HepG2 (cell line): ENCODE measurements around the gene AP1S3. TPM values are rescaled to one million over a fixed set of nuclear protein-coding genes. Genes with fewer than 3 reads are reported as not detected.

Experiments used
- AKAP8 ChIP-seq: sonication (generic); formaldehyde crosslinking; IDR thresholded peaks from 2 replicates; pipeline ENCODE4 v1.5.1; 2020; ENCODE audit warnings: mild to moderate bottlenecking, missing genetic modification reagents
- FLYWCH1 ChIP-seq: sonication (generic); formaldehyde crosslinking; IDR thresholded peaks from 2 replicates; pipeline ENCODE4 v1.8.1; 2023; ENCODE audit warnings: mild to moderate bottlenecking, missing genetic modification reagents
- FOXK1 ChIP-seq: sonication (generic); formaldehyde crosslinking; IDR thresholded peaks from 2 replicates; pipeline ENCODE4 v1.4.0; 2020; ENCODE audit warnings: low read depth, missing genetic modification reagents, borderline replicate concordance
- IKZF5 ChIP-seq: IDR thresholded peaks from 2 replicates; pipeline ENCODE4 v1.6.1; 2018; ENCODE audit warnings: missing genetic modification reagents, mild to moderate bottlenecking, missing compliant biosample characterization
- MAFF ChIP-seq: IDR thresholded peaks from 2 replicates; pipeline ENCODE4 v1.6.1; 2011; ENCODE audit warnings: low read depth, low read length, improper control_type of control experiment
- RXRB ChIP-seq: IDR thresholded peaks from 2 replicates; pipeline ENCODE4 v1.6.1; 2016; ENCODE audit warnings: borderline replicate concordance, missing genetic modification reagents, missing compliant biosample characterization
- SALL1 ChIP-seq: sonication (generic); formaldehyde crosslinking; IDR thresholded peaks from 2 replicates; pipeline ENCODE4 v1.8.0; 2022; ENCODE audit warnings: mild to moderate bottlenecking, missing genetic modification reagents
- SMAD1 ChIP-seq: sonication (generic); formaldehyde crosslinking; IDR thresholded peaks from 2 replicates; pipeline ENCODE4 v1.4.0; 2020; ENCODE audit warnings: missing genetic modification reagents, low read depth, mild to moderate bottlenecking, borderline replicate concordance
- TBX2 ChIP-seq: sonication (generic); formaldehyde crosslinking; IDR thresholded peaks from 2 replicates; pipeline ENCODE4 v1.5.0; 2020; ENCODE audit warnings: missing genetic modification reagents, mild to moderate bottlenecking, borderline replicate concordance
- THYN1 ChIP-seq: sonication (generic); formaldehyde crosslinking; IDR thresholded peaks from 2 replicates; pipeline ENCODE4 v1.8.1; 2023; ENCODE audit warnings: low read depth, mild to moderate bottlenecking, moderate library complexity, missing genetic modification reagents, borderline replicate concordance
- ZKSCAN8 ChIP-seq: IDR thresholded peaks from 2 replicates; pipeline ENCODE4 v1.6.1; 2016; ENCODE audit warnings: borderline replicate concordance, missing genetic modification reagents, missing compliant biosample characterization
- ZNF143 ChIP-seq: sonication (generic); formaldehyde crosslinking; IDR thresholded peaks from 2 replicates; pipeline ENCODE4 v1.4.0; 2020; ENCODE audit warnings: missing genetic modification reagents
- ZNF260 ChIP-seq: sonication (generic); formaldehyde crosslinking; IDR thresholded peaks from 2 replicates; pipeline ENCODE4 v1.4.0; 2020; ENCODE audit warnings: missing genetic modification reagents, low read depth, mild to moderate bottlenecking, borderline replicate concordance
- ZNF333 ChIP-seq: sonication (generic); formaldehyde crosslinking; IDR thresholded peaks from 2 replicates; pipeline ENCODE4 v1.4.0; 2020; ENCODE audit warnings: mild to moderate bottlenecking, missing genetic modification reagents, borderline replicate concordance
- ZNF644 ChIP-seq: IDR thresholded peaks from 2 replicates; pipeline ENCODE4 v1.6.1; 2016; ENCODE audit warnings: low read depth
- ZZZ3 ChIP-seq: sonication (generic); formaldehyde crosslinking; IDR thresholded peaks from 2 replicates; pipeline ENCODE4 v1.4.0; 2020; ENCODE audit warnings: missing genetic modification reagents, mild to moderate bottlenecking, borderline replicate concordance
- polyA plus RNA-seq, 8 experiments: library from polyadenylated mRNA; depleted of rRNA in 3 of 8; stranded (reverse) in 7 of 8; unstranded in 1 of 8; fragments of >200 nt; fragmentation: Illumina TruSeq in 4 of 8; extraction: Trizol in 4 of 8; gene quantifications; 2 replicates each; pipeline versions ENCODE4 v1.2.1 to v1.2.3, GENCODE V29; 2011 to 2016; ENCODE audit warnings: low read depth in 4 of 8, missing spikeins in 1 of 8, mixed read lengths in 1 of 8; ENCODE audit not compliant: insufficient read depth in 1 of 8
- total RNA-seq, 5 experiments: library from RNA; depleted of rRNA; stranded (reverse); fragments of >200 nt; fragmentation: Illumina TruSeq; extraction: Trizol; gene quantifications; 2 replicates each; pipeline ENCODE4 v1.2.3, GENCODE V29; 2016; ENCODE audit warnings: low read depth in 1 of 5
- TF ChIP-seq, protein P1 (sequence below): sonication (generic); formaldehyde crosslinking; IDR thresholded peaks from 2 replicates; pipeline ENCODE4 v1.4.0; 2020; ENCODE audit warnings: missing genetic modification reagents, borderline replicate concordance
- TF ChIP-seq, protein P2 (sequence below): sonication (generic); formaldehyde crosslinking; conservative IDR thresholded peaks from 2 replicates; pipeline ENCODE4 v1.4.0; 2020; ENCODE audit warnings: mild to moderate bottlenecking, missing genetic modification reagents, moderate library complexity

AP1S3 gene
- total and polyA plus RNA-seq, 2 of the 13 experiments (the other 11 are each of a cell fraction or from before 2014, with no cell fraction given), result 3.0 to 16.3 TPM

DNA sequence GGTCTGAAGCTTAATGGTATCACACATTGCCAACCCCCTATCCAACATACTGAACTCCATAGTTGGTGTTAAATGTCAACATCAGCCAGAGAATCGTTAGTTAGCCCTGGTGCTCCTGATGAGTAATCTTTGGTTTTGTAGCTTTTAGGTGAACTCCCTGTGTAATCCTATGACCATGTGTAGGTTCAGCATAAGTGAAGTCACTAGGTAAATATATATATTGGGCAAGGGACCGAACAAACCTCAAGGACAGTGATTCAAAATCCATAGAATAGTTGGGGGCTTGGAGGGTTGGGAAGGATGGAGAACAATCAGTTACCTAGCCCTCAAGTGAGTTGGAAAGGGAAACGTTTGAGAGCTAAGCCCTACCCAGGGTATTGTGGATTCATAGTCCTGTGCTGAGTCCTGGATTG is 16.0 kb upstream of the AP1S3 start (continued):
- TF ChIP-seq, protein P1, sequence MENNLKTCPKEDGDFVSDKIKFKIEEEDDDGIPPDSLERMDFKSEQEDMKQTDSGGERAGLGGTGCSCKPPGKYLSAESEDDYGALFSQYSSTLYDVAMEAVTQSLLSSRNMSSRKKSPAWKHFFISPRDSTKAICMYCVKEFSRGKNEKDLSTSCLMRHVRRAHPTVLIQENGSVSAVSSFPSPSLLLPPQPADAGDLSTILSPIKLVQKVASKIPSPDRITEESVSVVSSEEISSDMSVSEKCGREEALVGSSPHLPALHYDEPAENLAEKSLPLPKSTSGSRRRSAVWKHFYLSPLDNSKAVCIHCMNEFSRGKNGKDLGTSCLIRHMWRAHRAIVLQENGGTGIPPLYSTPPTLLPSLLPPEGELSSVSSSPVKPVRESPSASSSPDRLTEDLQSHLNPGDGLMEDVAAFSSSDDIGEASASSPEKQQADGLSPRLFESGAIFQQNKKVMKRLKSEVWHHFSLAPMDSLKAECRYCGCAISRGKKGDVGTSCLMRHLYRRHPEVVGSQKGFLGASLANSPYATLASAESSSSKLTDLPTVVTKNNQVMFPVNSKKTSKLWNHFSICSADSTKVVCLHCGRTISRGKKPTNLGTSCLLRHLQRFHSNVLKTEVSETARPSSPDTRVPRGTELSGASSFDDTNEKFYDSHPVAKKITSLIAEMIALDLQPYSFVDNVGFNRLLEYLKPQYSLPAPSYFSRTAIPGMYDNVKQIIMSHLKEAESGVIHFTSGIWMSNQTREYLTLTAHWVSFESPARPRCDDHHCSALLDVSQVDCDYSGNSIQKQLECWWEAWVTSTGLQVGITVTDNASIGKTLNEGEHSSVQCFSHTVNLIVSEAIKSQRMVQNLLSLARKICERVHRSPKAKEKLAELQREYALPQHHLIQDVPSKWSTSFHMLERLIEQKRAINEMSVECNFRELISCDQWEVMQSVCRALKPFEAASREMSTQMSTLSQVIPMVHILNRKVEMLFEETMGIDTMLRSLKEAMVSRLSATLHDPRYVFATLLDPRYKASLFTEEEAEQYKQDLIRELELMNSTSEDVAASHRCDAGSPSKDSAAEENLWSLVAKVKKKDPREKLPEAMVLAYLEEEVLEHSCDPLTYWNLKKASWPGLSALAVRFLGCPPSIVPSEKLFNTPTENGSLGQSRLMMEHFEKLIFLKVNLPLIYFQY (CRISPR knock-in tag), result no peak
- no peak for TF ChIP-seq AKAP8 (CRISPR knock-in tag)
- no peak for TF ChIP-seq ZKSCAN8 (CRISPR knock-in tag)
- peak; percentile 47 for TF ChIP-seq RXRB
- no peak for TF ChIP-seq THYN1 (CRISPR knock-in tag)
- TF ChIP-seq SALL1, result no peak; the same call in 1 of the 2 replicates
- TF ChIP-seq ZNF333 (CRISPR knock-in tag), result no peak
- peak; percentile 54; the same call in 1 of the 2 replicates for TF ChIP-seq FOXK1 (CRISPR knock-in tag)
- 0 out of 2 replicates have a peak, but pooled peaks have one; percentile 12 for TF ChIP-seq MAFF
- 0 out of 2 replicates have a peak, but pooled peaks have one; percentile 35 for TF ChIP-seq IKZF5 (CRISPR knock-in tag)
- peak; percentile 49; the same call in 1 of the 2 replicates for TF ChIP-seq TBX2 (CRISPR knock-in tag)
- TF ChIP-seq, protein P2, sequence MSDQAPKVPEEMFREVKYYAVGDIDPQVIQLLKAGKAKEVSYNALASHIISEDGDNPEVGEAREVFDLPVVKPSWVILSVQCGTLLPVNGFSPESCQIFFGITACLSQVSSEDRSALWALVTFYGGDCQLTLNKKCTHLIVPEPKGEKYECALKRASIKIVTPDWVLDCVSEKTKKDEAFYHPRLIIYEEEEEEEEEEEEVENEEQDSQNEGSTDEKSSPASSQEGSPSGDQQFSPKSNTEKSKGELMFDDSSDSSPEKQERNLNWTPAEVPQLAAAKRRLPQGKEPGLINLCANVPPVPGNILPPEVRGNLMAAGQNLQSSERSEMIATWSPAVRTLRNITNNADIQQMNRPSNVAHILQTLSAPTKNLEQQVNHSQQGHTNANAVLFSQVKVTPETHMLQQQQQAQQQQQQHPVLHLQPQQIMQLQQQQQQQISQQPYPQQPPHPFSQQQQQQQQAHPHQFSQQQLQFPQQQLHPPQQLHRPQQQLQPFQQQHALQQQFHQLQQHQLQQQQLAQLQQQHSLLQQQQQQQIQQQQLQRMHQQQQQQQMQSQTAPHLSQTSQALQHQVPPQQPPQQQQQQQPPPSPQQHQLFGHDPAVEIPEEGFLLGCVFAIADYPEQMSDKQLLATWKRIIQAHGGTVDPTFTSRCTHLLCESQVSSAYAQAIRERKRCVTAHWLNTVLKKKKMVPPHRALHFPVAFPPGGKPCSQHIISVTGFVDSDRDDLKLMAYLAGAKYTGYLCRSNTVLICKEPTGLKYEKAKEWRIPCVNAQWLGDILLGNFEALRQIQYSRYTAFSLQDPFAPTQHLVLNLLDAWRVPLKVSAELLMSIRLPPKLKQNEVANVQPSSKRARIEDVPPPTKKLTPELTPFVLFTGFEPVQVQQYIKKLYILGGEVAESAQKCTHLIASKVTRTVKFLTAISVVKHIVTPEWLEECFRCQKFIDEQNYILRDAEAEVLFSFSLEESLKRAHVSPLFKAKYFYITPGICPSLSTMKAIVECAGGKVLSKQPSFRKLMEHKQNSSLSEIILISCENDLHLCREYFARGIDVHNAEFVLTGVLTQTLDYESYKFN, result peak; percentile 64
- TF ChIP-seq ZNF644, result peak; percentile 90
- TF ChIP-seq FLYWCH1 (CRISPR knock-in tag), result no peak
- TF ChIP-seq ZZZ3 (CRISPR knock-in tag), result no peak
- TF ChIP-seq ZNF143 (CRISPR knock-in tag), result no peak
- TF ChIP-seq SMAD1 (CRISPR knock-in tag), result no peak
- no peak for TF ChIP-seq ZNF260 (CRISPR knock-in tag)
